Tibial nerve (tissue), 4 donors: ENCODE data around the gene SLC23A2.

ENCODE experiments used
- CTCF ChIP-seq, 5 experiments: fragments of 200-600 bp in 3 of 5; fragments of 450-650 bp in 2 of 5; sonication (generic) in 3 of 5; IDR thresholded peaks; one replicate each; pipeline ENCODE4 v1.5.1; 2016 to 2019; ENCODE audit warnings: antibody characterized with exemption in 5 of 5, mild to moderate bottlenecking in 3 of 5, moderate library complexity in 2 of 5
- EP300 ChIP-seq, 2 donors: sonication (generic); formaldehyde crosslinking; IDR thresholded peaks; one replicate each; pipeline ENCODE4 v1.6.1; 2017; ENCODE audit warnings: antibody characterized with exemption in 2 of 2, mild to moderate bottlenecking in 1 of 2
- POLR2A ChIP-seq, 2 donors: fragments of 450-650 bp; IDR thresholded peaks; one replicate each; pipeline ENCODE4 v1.6.1; 2017; ENCODE audit warnings: antibody characterized with exemption in 2 of 2, mild to moderate bottlenecking in 2 of 2, moderate library complexity in 2 of 2

- TF ChIP-seq CTCF (IDR thresholded peaks at IDR 0.05), result no peak
- no peak for TF ChIP-seq POLR2A (IDR thresholded peaks at IDR 0.05)
- no peak for TF ChIP-seq EP300 (IDR thresholded peaks at IDR 0.05)
Measured at GRCh38 chr20:4918473-4918872, 82.8 kb downstream of the SLC23A2 start.
